ENCODE measurements around the gene GREB1L. TPM values are rescaled to one million over a fixed set of nuclear protein-coding genes. Genes with fewer than 3 reads are reported as not detected.
"Not testable (repeated sequence)": the region's sequence is repeated elsewhere in the genome, so short reads cannot be mapped to it uniquely, and the experiment has no call there.

Gene GREB1L
- total RNA-seq, 2 donors from 2014 or later, result not detected

GRCh38 chr18:21300908-21301200 is 58.8 kb downstream of the GREB1L start:
- Mint-ChIP-seq H3K27ac (no peak overlapping the region), H3K36me3 (no peaks in the 10 kb centered on the region), H3K27me3 (peaks cover 11 to 27% of the 10 kb centered on the region in 2 donors), H3K4me1 (ENCODE audit: low read depth in 2 of 2) (no peaks in the 10 kb centered on the region), H3K4me3 (no peak overlapping the region), H3K9me3 (no peaks in the 10 kb centered on the region)
- DNase-seq (ENCODE audit: low spot score), result no peak
- no peak for ATAC-seq

GRCh38 chr18:21303445-21303844 is 61.4 kb downstream of the GREB1L start:
- ATAC-seq, result no peak
- Mint-ChIP-seq H3K36me3 (no peaks in the 10 kb centered on the region), H3K4me1 (ENCODE audit: low read depth in 2 of 2) (no peaks in the 10 kb centered on the region), H3K27me3 (peaks cover 8 to 25% of the 10 kb centered on the region in 2 donors), H3K9me3 (no peaks in the 10 kb centered on the region), H3K4me3 (no peak overlapping the region), H3K27ac (no peak overlapping the region)
- DNase-seq (ENCODE audit: low spot score), result no peak

- peaks cover 8 to 25% of the 10 kb centered on the region in 2 donors for H3K27me3 Mint-ChIP-seq
- no peaks in the 10 kb centered on the region for H3K4me1 Mint-ChIP-seq (ENCODE audit: low read depth in 2 of 2)
- ATAC-seq (no peak), DNase-seq (ENCODE audit: low spot score) (no peak)
- H3K9me3 Mint-ChIP-seq, result no peaks in the 10 kb centered on the region
- no peak overlapping the region for H3K4me3 Mint-ChIP-seq
- H3K36me3 Mint-ChIP-seq, result no peaks in the 10 kb centered on the region
- H3K27ac Mint-ChIP-seq, result no peak overlapping the region
Measured at GRCh38 chr18:21303895-21304294, 61.9 kb downstream of the GREB1L start.

- Mint-ChIP-seq H3K27ac (no peak overlapping the region), H3K9me3 (no peaks in the 10 kb centered on the region), H3K27me3 (peaks cover 8 to 19% of the 10 kb centered on the region in 2 donors), H3K4me3 (no peak overlapping the region), H3K36me3 (no peaks in the 10 kb centered on the region), H3K4me1 (ENCODE audit: low read depth in 2 of 2) (no peaks in the 10 kb centered on the region)
- DNase-seq (ENCODE audit: low spot score) (no peak), ATAC-seq (no peak)
Measured at GRCh38 chr18:21305621-21306020, 63.6 kb downstream of the GREB1L start.

GRCh38 chr18:21306368-21306767 is 64.3 kb downstream of the GREB1L start:
- DNase-seq (ENCODE audit: low spot score) (no peak), ATAC-seq (no peak)
- H3K27ac Mint-ChIP-seq, result no peak overlapping the region
- H3K36me3 Mint-ChIP-seq, result no peaks in the 10 kb centered on the region
- H3K9me3 Mint-ChIP-seq, result no peaks in the 10 kb centered on the region
- H3K27me3 Mint-ChIP-seq, result peaks cover 8 to 19% of the 10 kb centered on the region in 2 donors
- H3K4me3 Mint-ChIP-seq, result no peak overlapping the region
- H3K4me1 Mint-ChIP-seq (ENCODE audit: low read depth in 2 of 2), result no peaks in the 10 kb centered on the region

- H3K4me1 Mint-ChIP-seq (ENCODE audit: low read depth in 2 of 2), result no peaks in the 10 kb centered on the region
- H3K36me3 Mint-ChIP-seq, result no peaks in the 10 kb centered on the region
- no peaks in the 10 kb centered on the region for H3K9me3 Mint-ChIP-seq
- peaks cover 8 to 19% of the 10 kb centered on the region in 2 donors for H3K27me3 Mint-ChIP-seq
- DNase-seq (ENCODE audit: low spot score) (no peak), ATAC-seq (no peak)
- H3K27ac Mint-ChIP-seq, result no peak overlapping the region
- no peak overlapping the region for H3K4me3 Mint-ChIP-seq
Measured at GRCh38 chr18:21307578-21307977, 65.5 kb downstream of the GREB1L start.

- no peak overlapping the region for H3K27ac Mint-ChIP-seq
- H3K9me3 Mint-ChIP-seq, result no peaks in the 10 kb centered on the region
- H3K36me3 Mint-ChIP-seq, result no peaks in the 10 kb centered on the region
- DNase-seq (ENCODE audit: low spot score), result no peak
- no peak for ATAC-seq
- H3K4me1 Mint-ChIP-seq (ENCODE audit: low read depth in 2 of 2), result no peaks in the 10 kb centered on the region
- no peak overlapping the region for H3K4me3 Mint-ChIP-seq
- H3K27me3 Mint-ChIP-seq, result peaks cover 11 to 25% of the 10 kb centered on the region in 2 donors
Measured at GRCh38 chr18:21309248-21309647, 67.2 kb downstream of the GREB1L start.

- H3K27me3 Mint-ChIP-seq, result peaks cover 3 to 14% of the 10 kb centered on the region in 2 donors
- not testable (repeated sequence) for H3K27ac Mint-ChIP-seq; DNase-seq (ENCODE audit: low spot score); ATAC-seq; H3K4me1 Mint-ChIP-seq (ENCODE audit: low read depth in 2 of 2); H3K4me3 Mint-ChIP-seq; H3K9me3 Mint-ChIP-seq; H3K36me3 Mint-ChIP-seq
Measured at GRCh38 chr18:21311980-21312379, 69.9 kb downstream of the GREB1L start.

- DNase-seq (ENCODE audit: low spot score) (no peak), ATAC-seq (no peak)
- Mint-ChIP-seq H3K4me1 (ENCODE audit: low read depth in 2 of 2) (no peaks in the 10 kb centered on the region), H3K27ac (no peak overlapping the region), H3K9me3 (no peaks in the 10 kb centered on the region), H3K27me3 (peaks cover 3 to 8% of the 10 kb centered on the region in 2 donors), H3K36me3 (no peaks in the 10 kb centered on the region), H3K4me3 (no peak overlapping the region)
Measured at GRCh38 chr18:21313576-21313975, 71.5 kb downstream of the GREB1L start.

- no peaks in the 10 kb centered on the region for H3K36me3 Mint-ChIP-seq
- DNase-seq (ENCODE audit: low spot score) (no peak), ATAC-seq (no peak)
- no peak overlapping the region for H3K27ac Mint-ChIP-seq
- peaks cover 5 to 14% of the 10 kb centered on the region in 2 donors for H3K27me3 Mint-ChIP-seq
- no peaks in the 10 kb centered on the region for H3K9me3 Mint-ChIP-seq
- H3K4me1 Mint-ChIP-seq (ENCODE audit: low read depth in 2 of 2), result no peaks in the 10 kb centered on the region
- no peak overlapping the region for H3K4me3 Mint-ChIP-seq
Measured at GRCh38 chr18:21314724-21315123, 72.7 kb downstream of the GREB1L start.

- peaks cover 5 to 14% of the 10 kb centered on the region in 2 donors for H3K27me3 Mint-ChIP-seq
- not testable (repeated sequence) for DNase-seq (ENCODE audit: low spot score); H3K4me1 Mint-ChIP-seq (ENCODE audit: low read depth in 2 of 2); H3K27ac Mint-ChIP-seq; H3K9me3 Mint-ChIP-seq; ATAC-seq; H3K4me3 Mint-ChIP-seq; H3K36me3 Mint-ChIP-seq
Measured at GRCh38 chr18:21315126-21315525, 73.1 kb downstream of the GREB1L start.

GRCh38 chr18:21315741-21316197 is 73.7 kb downstream of the GREB1L start:
- Mint-ChIP-seq H3K27ac (no peak overlapping the region), H3K4me3 (no peak overlapping the region), H3K9me3 (no peaks in the 10 kb centered on the region), H3K36me3 (no peaks in the 10 kb centered on the region), H3K27me3 (peaks cover 5 to 14% of the 10 kb centered on the region in 2 donors), H3K4me1 (ENCODE audit: low read depth in 2 of 2) (no peaks in the 10 kb centered on the region)
- ATAC-seq (no peak), DNase-seq (ENCODE audit: low spot score) (no peak)

- Mint-ChIP-seq H3K9me3 (no peaks in the 10 kb centered on the region), H3K27ac (no peak overlapping the region), H3K36me3 (no peaks in the 10 kb centered on the region), H3K4me1 (ENCODE audit: low read depth in 2 of 2) (no peaks in the 10 kb centered on the region), H3K27me3 (peaks cover 5 to 14% of the 10 kb centered on the region in 2 donors), H3K4me3 (no peak overlapping the region)
- ATAC-seq (no peak), DNase-seq (ENCODE audit: low spot score) (no peak)
Measured at GRCh38 chr18:21316296-21316695, 74.3 kb downstream of the GREB1L start.

GRCh38 chr18:21321711-21322110 is 79.7 kb downstream of the GREB1L start:
- no peak for DNase-seq (ENCODE audit: low spot score)
- H3K4me1 Mint-ChIP-seq (ENCODE audit: low read depth in 2 of 2), result no peaks in the 10 kb centered on the region
- H3K27ac Mint-ChIP-seq, result no peak overlapping the region
- no peak for ATAC-seq
- H3K36me3 Mint-ChIP-seq, result no peaks in the 10 kb centered on the region
- no peak overlapping the region for H3K4me3 Mint-ChIP-seq
- H3K9me3 Mint-ChIP-seq, result no peaks in the 10 kb centered on the region
- H3K27me3 Mint-ChIP-seq, result peaks cover 3 to 9% of the 10 kb centered on the region in 2 donors

- H3K9me3 Mint-ChIP-seq, result no peaks in the 10 kb centered on the region
- DNase-seq (ENCODE audit: low spot score), result no peak
- no peaks in the 10 kb centered on the region for H3K36me3 Mint-ChIP-seq
- H3K27ac Mint-ChIP-seq, result no peak overlapping the region
- H3K4me3 Mint-ChIP-seq, result no peak overlapping the region
- peaks cover 5 to 23% of the 10 kb centered on the region in 2 donors for H3K27me3 Mint-ChIP-seq
- ATAC-seq, result no peak
- no peaks in the 10 kb centered on the region for H3K4me1 Mint-ChIP-seq (ENCODE audit: low read depth in 2 of 2)
Measured at GRCh38 chr18:21327101-21327500, 85.1 kb downstream of the GREB1L start.
